Endothelial cell (in vitro differentiated cells): ENCODE measurements around the gene SKAP2. TPM values are rescaled to one million over a fixed set of nuclear protein-coding genes. Genes with fewer than 3 reads are reported as not detected.

Source experiments
- DNase-seq: peaks from one replicate; pipeline ENCODE4 v3.0.0; 2021; ENCODE audit warnings: low spot score
- H3K27ac Mint-ChIP-seq: one replicate; pipeline ENCODE4 v1.8.0; 2021; ENCODE audit warnings: mixed read lengths, inconsistent platforms; ENCODE audit not compliant: unreplicated experiment
- H3K27me3 Mint-ChIP-seq: one replicate; pipeline ENCODE4 v1.8.0; 2021; ENCODE audit warnings: mild to moderate bottlenecking, moderate library complexity, mixed read lengths, inconsistent platforms; ENCODE audit not compliant: unreplicated experiment
- H3K36me3 Mint-ChIP-seq: one replicate; pipeline ENCODE4 v1.8.0; 2021; ENCODE audit warnings: mild to moderate bottlenecking, low read depth, mixed read lengths, inconsistent platforms; ENCODE audit not compliant: unreplicated experiment
- H3K4me1 Mint-ChIP-seq: one replicate; pipeline ENCODE4 v1.8.0; 2021; ENCODE audit warnings: mild to moderate bottlenecking, mixed read lengths, inconsistent platforms; ENCODE audit not compliant: unreplicated experiment
- H3K4me3 Mint-ChIP-seq: one replicate; pipeline ENCODE4 v1.8.0; 2021; ENCODE audit warnings: mild to moderate bottlenecking, mixed read lengths, inconsistent platforms; ENCODE audit not compliant: unreplicated experiment
- H3K9me3 Mint-ChIP-seq: one replicate; pipeline ENCODE4 v1.8.0; 2021; ENCODE audit warnings: mixed read lengths, inconsistent platforms; ENCODE audit not compliant: unreplicated experiment
- total RNA-seq: library from RNA; stranded (reverse); fragmentation: NEBNext Ultra II Directional; extraction: Animal tissue kit (Norgen Biotek cat#: 25700); gene quantifications from one replicate; pipeline ENCODE4 v1.2.1, GENCODE V29; 2021; ENCODE audit not compliant: unreplicated experiment
- TF ChIP-seq, protein P1 (sequence below): fragments of 200-600 bp; sonication (generic); IDR thresholded peaks from one replicate; pipeline ENCODE4 v1.5.0; 2021; ENCODE audit warnings: antibody characterized with exemption; ENCODE audit not compliant: unreplicated experiment

SKAP2 gene
- total RNA-seq, 1 donor from 2014 or later = 24.7 TPM

DNA sequence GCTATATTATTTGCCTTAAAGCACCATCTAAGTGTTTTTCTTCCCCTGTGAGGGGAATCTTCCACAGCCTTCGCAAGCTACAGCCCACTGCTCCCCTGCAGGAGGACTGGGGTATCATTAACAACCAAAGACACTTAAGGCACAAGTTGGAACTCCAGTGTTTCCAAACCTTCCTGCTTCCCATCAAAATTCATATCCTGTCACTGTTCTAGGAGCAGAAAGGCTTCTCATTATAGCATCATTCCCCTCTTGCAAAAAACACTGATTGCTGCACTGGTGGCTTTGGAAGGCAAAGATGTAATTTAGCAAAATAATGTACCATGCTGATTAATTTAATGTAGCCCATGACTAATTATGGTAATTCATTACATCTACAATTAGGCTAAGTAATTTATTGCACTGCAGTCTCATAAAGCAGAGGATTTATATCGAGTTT, 207.2 kb downstream of the SKAP2 start:
- Mint-ChIP-seq H3K36me3 (no peaks in the 10 kb centered on the region), H3K27me3 (no peaks in the 10 kb centered on the region), H3K27ac (no peak overlapping the region), H3K4me1 (peaks cover 23% of the 10 kb centered on the region), H3K4me3 (no peak overlapping the region), H3K9me3 (no peaks in the 10 kb centered on the region)
- TF ChIP-seq, protein P1, sequence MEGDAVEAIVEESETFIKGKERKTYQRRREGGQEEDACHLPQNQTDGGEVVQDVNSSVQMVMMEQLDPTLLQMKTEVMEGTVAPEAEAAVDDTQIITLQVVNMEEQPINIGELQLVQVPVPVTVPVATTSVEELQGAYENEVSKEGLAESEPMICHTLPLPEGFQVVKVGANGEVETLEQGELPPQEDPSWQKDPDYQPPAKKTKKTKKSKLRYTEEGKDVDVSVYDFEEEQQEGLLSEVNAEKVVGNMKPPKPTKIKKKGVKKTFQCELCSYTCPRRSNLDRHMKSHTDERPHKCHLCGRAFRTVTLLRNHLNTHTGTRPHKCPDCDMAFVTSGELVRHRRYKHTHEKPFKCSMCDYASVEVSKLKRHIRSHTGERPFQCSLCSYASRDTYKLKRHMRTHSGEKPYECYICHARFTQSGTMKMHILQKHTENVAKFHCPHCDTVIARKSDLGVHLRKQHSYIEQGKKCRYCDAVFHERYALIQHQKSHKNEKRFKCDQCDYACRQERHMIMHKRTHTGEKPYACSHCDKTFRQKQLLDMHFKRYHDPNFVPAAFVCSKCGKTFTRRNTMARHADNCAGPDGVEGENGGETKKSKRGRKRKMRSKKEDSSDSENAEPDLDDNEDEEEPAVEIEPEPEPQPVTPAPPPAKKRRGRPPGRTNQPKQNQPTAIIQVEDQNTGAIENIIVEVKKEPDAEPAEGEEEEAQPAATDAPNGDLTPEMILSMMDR = peak; percentile 19
- DNase-seq = peak; percentile 14

DNA sequence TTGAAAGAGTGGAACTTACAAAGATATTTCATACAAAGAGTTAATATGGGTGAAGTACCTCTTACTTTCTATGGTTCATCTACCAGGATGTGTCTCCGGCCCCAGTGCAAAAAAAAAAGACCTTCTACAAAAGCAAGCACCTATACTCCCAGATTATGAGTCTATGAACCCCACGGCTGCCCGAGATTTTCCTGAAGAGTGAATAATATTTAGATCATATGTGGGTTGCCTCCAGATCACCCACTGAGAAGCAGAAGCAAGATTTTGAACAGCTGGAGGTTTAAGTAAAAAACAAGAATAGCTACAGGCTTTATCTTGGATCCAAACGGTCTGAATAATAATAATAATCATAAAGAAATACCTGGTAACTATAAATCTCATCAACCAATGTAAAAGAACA, 207.7 kb downstream of the SKAP2 start:
- Mint-ChIP-seq H3K4me3 (no peak overlapping the region), H3K27me3 (no peaks in the 10 kb centered on the region), H3K36me3 (no peaks in the 10 kb centered on the region), H3K9me3 (no peaks in the 10 kb centered on the region), H3K27ac (no peak overlapping the region), H3K4me1 (peaks cover 23% of the 10 kb centered on the region)
- DNase-seq = no peak
- TF ChIP-seq, protein P1 = no peak

DNA sequence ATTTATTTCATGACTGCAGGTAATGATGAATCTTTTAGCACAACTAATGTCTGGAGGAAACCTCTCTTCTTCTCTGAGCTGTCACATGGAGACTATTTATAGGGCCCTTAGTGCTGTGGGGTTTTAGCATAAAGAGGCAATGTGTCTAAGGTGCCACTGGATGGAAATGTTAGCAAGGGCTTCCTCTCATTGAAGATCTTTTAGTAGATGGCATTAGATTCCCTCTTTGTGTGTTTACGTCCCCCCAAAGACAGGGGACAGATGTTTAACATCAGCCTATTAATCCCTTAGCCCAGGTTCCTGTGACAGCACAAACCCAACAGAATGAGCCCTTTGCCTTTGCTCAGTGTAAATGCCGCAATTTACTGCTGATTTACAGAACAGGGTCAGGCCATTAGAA, 208.6 kb downstream of the SKAP2 start:
- H3K27ac Mint-ChIP-seq = no peak overlapping the region
- H3K4me3 Mint-ChIP-seq = no peak overlapping the region
- H3K9me3 Mint-ChIP-seq = no peaks in the 10 kb centered on the region
- H3K4me1 Mint-ChIP-seq = peaks cover 23% of the 10 kb centered on the region
- H3K27me3 Mint-ChIP-seq = no peaks in the 10 kb centered on the region
- TF ChIP-seq, protein P1 = no peak
- no peaks in the 10 kb centered on the region for H3K36me3 Mint-ChIP-seq
- no peak for DNase-seq

DNA sequence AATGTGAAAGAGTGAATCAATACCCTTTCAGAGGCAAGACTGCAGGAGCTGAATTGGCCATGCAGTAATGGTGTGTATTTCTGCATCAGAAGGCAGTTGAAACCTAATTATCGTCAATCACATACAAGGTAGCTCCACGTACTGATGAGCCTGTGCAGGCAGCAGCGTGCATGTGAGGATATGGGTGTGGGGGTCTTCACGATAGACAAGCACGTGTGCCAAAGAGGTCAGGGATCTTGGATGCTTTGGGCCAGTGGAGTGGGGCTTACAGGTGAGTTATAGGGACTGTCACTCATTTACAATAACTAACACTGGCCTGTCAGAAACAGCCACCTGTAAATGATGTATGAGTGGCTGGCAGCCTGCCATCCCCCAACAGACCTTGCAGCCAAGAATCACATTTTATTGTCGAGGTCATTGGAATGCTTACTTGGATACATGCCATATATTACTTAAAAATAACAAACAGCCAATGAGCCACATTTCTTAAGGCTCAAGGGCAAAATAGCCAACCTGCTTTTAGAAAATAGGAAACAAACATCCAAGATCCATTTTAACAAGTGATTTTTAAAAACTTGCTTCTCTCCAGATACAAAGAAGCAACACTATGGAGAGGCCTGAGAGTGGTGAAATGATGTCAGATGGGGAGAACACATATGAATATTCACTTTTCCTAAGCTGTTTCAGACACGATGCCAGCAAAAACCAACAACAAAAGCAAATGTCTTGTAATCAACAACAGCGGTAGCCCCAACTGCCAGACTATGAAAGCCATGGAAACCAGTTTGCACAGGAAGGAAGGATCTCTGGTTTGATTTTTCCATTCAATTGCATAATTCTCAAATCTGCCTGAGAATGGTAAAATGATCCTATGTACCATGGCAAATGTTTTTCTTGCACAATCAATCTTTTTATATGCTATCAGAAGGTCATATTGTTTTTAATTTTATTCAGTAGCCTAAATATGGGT, 210.7 kb downstream of the SKAP2 start:
- Mint-ChIP-seq H3K27ac (no peak overlapping the region), H3K27me3 (no peaks in the 10 kb centered on the region), H3K9me3 (no peaks in the 10 kb centered on the region), H3K4me3 (no peak overlapping the region), H3K36me3 (no peaks in the 10 kb centered on the region), H3K4me1 (peaks cover 23% of the 10 kb centered on the region)
- TF ChIP-seq, protein P1 = no peak
- DNase-seq = no peak
